OCI-LY7 (cell line): ENCODE data around the gene PRDM5.

Experiments used
- CTCF ChIP-seq: fragments of 200-600 bp; sonication (generic); conservative IDR thresholded peaks from 2 replicates; pipeline ENCODE4 v1.5.1; 2014; ENCODE audit warnings: mild to moderate bottlenecking, antibody characterized with exemption, low read length, moderate library complexity, mixed read lengths
- EZH2phosphoT487 ChIP-seq: fragments of 200-600 bp; sonication (generic); IDR thresholded peaks from 2 replicates; pipeline ENCODE4 v1.6.1; 2018; ENCODE audit warnings: low read depth, borderline replicate concordance, mild to moderate bottlenecking, mixed run types, antibody characterized with exemption, low read length, moderate library complexity, mixed read lengths

DNA sequence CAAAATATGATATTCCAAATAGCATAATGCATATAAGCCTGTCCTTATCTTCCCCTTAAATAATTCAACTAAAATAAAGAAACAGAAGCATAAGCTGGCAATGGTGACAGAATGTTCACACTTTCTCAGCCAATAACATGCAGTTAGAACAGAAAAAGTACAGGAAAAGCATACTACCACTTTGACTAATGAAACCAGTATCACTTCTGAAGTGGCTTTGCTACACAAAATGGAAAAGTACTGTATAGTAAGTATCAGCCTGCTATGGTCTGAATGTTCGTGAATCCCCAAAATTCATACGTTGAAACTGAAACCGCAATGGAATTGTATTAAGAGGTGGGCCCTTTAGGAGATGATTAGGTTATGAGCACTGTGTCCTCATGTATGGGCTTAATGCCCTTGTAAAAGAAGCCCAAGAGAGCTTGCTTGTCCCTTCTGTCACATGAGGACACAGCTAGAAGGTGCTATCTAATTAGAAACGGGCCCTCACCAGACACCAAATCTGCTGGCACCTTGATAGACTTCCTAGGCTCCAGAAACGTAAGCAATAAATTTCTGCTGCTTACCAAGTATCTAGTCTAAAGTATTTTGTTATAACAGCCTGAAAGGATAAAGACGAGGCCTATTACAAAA is 102.6 kb downstream of the PRDM5 start:
- no peak for TF ChIP-seq CTCF
- no peak for TF ChIP-seq EZH2phosphoT487
